Neuronal stem cell (in vitro differentiated cells): ENCODE measurements around the gene RALGAPA2.

Experiments
- DNase-seq: peaks from one replicate; pipeline ENCODE4 v3.0.0-alpha.2; 2013; ENCODE audit warnings: low spot score
- H2AFZ ChIP-seq: one replicate; pipeline ENCODE4 v1.6.1; 2013; ENCODE audit warnings: mild to moderate bottlenecking, low read length, inconsistent platforms
- H2AK5ac ChIP-seq: 2 replicates; pipeline ENCODE4 v1.6.1; 2013; ENCODE audit warnings: low read depth, mild to moderate bottlenecking, inconsistent platforms, low read length, moderate library complexity, mixed read lengths
- H2BK120ac ChIP-seq: 2 replicates; pipeline ENCODE4 v1.6.1; 2013; ENCODE audit warnings: low read depth, mild to moderate bottlenecking, inconsistent platforms, low read length, moderate library complexity, mixed read lengths
- H2BK12ac ChIP-seq: one replicate; pipeline ENCODE4 v1.6.1; 2013; ENCODE audit warnings: low read length, inconsistent platforms
- H2BK15ac ChIP-seq: 2 replicates; pipeline ENCODE4 v1.6.1; 2013; ENCODE audit warnings: mild to moderate bottlenecking, low read length, inconsistent platforms, mixed read lengths
- H2BK5ac ChIP-seq: one replicate; pipeline ENCODE4 v1.6.1; 2013; ENCODE audit warnings: inconsistent platforms, mild to moderate bottlenecking, low read length, moderate library complexity
- H3K14ac ChIP-seq: one replicate; pipeline ENCODE4 v1.6.1; 2013; ENCODE audit warnings: low read length, inconsistent platforms
- H3K18ac ChIP-seq: 2 replicates; pipeline ENCODE4 v1.6.1; 2013; ENCODE audit warnings: low read length, inconsistent platforms
- H3K23ac ChIP-seq: 2 replicates; pipeline ENCODE4 v1.6.1; 2013; ENCODE audit warnings: low read depth, mild to moderate bottlenecking, mixed read lengths, low read length, inconsistent platforms; ENCODE audit not compliant: poor library complexity
- H3K27ac ChIP-seq: replicated peaks from 3 replicates; pipeline ENCODE4 v1.5.1; 2013; ENCODE audit warnings: low read length, inconsistent platforms
- H3K27me3 ChIP-seq, 3 experiments: 2 replicates each; pipeline ENCODE4 v1.6.1; 2013; ENCODE audit warnings: low read length in 3 of 3, mild to moderate bottlenecking in 2 of 3, inconsistent platforms in 1 of 3, low read depth in 1 of 3, mixed read lengths in 1 of 3, moderate library complexity in 1 of 3; ENCODE audit not compliant: control insufficient read depth in 3 of 3, insufficient read depth in 3 of 3
- H3K36me3 ChIP-seq, 2 donors: replicated peaks in 1 of 2; 2 replicates each; pipeline ENCODE4 v1.6.1; 2013; ENCODE audit warnings: low read length in 2 of 2; ENCODE audit not compliant: control insufficient read depth in 2 of 2, insufficient read depth in 2 of 2
- H3K4ac ChIP-seq: 2 replicates; pipeline ENCODE4 v1.6.1; 2013; ENCODE audit warnings: inconsistent platforms, mild to moderate bottlenecking, low read length, moderate library complexity
- H3K4me1 ChIP-seq, 2 donors: 1 replicate in 1 of 2; 2 replicates in 1 of 2; pipeline ENCODE4 v1.6.1; 2013; ENCODE audit warnings: low read length in 2 of 2, low read depth in 1 of 2; ENCODE audit not compliant: control insufficient read depth in 2 of 2, insufficient read depth in 1 of 2
- H3K4me2 ChIP-seq: one replicate; pipeline ENCODE4 v1.6.1; 2013; ENCODE audit warnings: mild to moderate bottlenecking, low read length, inconsistent platforms; ENCODE audit not compliant: insufficient read depth, poor library complexity, severe bottlenecking
- H3K4me3 ChIP-seq, 2 donors: 2 replicates each; pipeline ENCODE4 v1.5.1; 2013; ENCODE audit warnings: low read length in 2 of 2, mild to moderate bottlenecking in 2 of 2, inconsistent platforms in 1 of 2, moderate library complexity in 1 of 2
- H3K79me1 ChIP-seq: one replicate; pipeline ENCODE4 v1.6.1; 2013; ENCODE audit warnings: low read depth, mild to moderate bottlenecking, inconsistent platforms, low read length, moderate library complexity
- H3K9ac ChIP-seq: one replicate; pipeline ENCODE4 v1.6.1; 2013; ENCODE audit warnings: mild to moderate bottlenecking, low read depth, low read length, inconsistent platforms; ENCODE audit not compliant: poor library complexity
- H3K9me3 ChIP-seq, 2 donors: replicated peaks in 1 of 2; 2 replicates each; pipeline versions ENCODE3 to v1.6.1; 2013; ENCODE audit warnings: low read length in 2 of 2, mild to moderate bottlenecking in 2 of 2, inconsistent platforms in 1 of 2, low read depth in 1 of 2, mixed read lengths in 1 of 2, moderate library complexity in 1 of 2; ENCODE audit not compliant: control insufficient read depth in 2 of 2, insufficient read depth in 1 of 2
- H4K8ac ChIP-seq: one replicate; pipeline ENCODE4 v1.6.1; 2013; ENCODE audit warnings: low read depth, mild to moderate bottlenecking, inconsistent platforms, low read length, moderate library complexity
- H4K91ac ChIP-seq: one replicate; pipeline ENCODE4 v1.6.1; 2013; ENCODE audit warnings: low read length, low read depth, mild to moderate bottlenecking, inconsistent platforms; ENCODE audit not compliant: poor library complexity
- WGBS, 2 donors: extraction: QIAGEN DNeasy Blood & Tissue Kit; methylation state at CpG; one replicate each; pipeline ENCODE4 v1.1.7; 2013; ENCODE audit warnings: missing lambda C conversion rate in 2 of 2, mixed read lengths in 1 of 2; ENCODE audit not compliant: insufficient read length in 2 of 2, insufficient replicate concordance in 1 of 2; ENCODE audit errors: extremely low coverage in 2 of 2; 5-methylcytosine and 5-hydroxymethylcytosine counted together

Gene RALGAPA2

DNA sequence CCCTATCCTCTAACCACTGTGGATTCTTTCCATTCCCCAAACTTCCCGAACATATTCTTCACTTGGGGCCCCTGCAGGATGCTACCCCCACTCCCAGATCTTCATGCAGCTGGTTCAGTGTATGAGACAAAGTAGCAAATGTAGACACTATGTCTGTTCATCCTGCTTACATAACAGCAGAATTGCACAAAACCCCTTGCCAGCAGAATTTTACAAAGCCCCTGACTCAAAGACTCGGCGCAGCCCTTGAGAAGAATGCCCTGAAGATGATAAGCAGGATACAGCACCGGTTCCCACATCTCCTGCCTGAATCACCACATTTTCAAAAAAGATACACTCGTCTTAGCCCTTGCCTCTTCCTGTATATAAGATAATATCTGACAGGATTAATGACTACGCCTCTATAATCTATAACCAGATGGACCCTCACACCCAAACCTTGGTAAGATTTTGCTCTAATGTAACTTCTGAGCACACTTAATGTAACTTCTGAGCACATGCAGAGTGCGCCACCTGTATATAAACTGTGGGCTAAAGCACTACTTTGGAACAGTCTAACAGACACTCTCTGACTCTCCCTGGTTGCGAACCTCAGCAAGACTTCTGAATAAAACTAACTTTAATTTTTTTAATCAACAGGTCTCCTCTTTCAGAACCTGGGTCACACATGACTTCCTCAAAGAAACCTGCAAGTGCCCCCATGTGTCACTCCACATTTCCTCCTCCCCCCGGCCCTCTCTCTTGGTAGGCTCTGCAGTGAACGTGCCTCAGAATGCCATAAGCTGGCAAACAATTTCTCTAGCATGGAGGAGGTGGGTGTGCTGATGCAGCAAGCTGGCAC is 28.7 kb downstream of the RALGAPA2 start:
- Histone ChIP-seq H3K4me3 (no peak overlapping the region), H2BK120ac (no peak overlapping the region), H3K23ac (no peak overlapping the region), H3K79me1 (no peaks in the 10 kb centered on the region), H2BK12ac (no peak overlapping the region), H4K8ac (no peak overlapping the region), H3K18ac (no peak overlapping the region), H3K4ac (no peak overlapping the region), H3K4me2 (no peak overlapping the region), H3K9me3 (no peaks in the 10 kb centered on the region), H3K27me3 (no peaks in the 10 kb centered on the region), H3K36me3 (no peaks in the 10 kb centered on the region), H3K4me1 (no peaks in the 10 kb centered on the region), H4K91ac (no peak overlapping the region), H2BK15ac (no peak overlapping the region), H3K27ac (no peak overlapping the region), H2AFZ (no peak overlapping the region), H3K9ac (no peak overlapping the region), H2AK5ac (no peak overlapping the region), H3K14ac (no peak overlapping the region), H2BK5ac (no peak overlapping the region)
- WGBS, 2 donors: no CpG with 5 or more reads among the region's 10 CpGs
- DNase-seq: no peak

DNA sequence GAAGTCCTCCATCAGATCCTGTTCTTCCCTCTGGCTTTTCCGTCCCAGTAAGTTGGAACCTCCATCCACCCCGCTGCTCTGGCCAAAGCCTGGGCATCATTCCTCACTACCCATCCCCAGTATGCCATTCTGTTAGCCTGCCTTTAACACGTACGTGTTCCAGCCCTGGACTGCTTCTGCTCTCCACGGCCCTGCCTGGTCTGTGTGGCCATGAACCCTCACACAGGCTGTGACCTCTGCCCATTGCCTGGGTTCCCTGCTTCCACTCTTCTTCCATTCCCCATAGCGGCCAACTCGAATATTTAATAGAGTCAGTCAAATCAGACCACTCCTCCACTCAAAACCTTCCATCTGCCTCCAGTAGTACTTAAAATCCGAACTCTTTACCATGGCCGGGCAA is 29.4 kb downstream of the RALGAPA2 start:
- Histone ChIP-seq H2AK5ac (no peak overlapping the region), H3K9me3 (no peaks in the 10 kb centered on the region), H3K27me3 (no peaks in the 10 kb centered on the region)

GRCh38 chr20:20680991-20681508 is 31.4 kb downstream of the RALGAPA2 start:
- Histone ChIP-seq H3K9ac (no peak overlapping the region), H2BK5ac (no peak overlapping the region), H3K4me2 (no peak overlapping the region), H3K18ac (no peak overlapping the region), H2AFZ (no peak overlapping the region), H2BK12ac (no peak overlapping the region), H3K36me3 (no peaks in the 10 kb centered on the region), H2BK15ac (no peak overlapping the region), H3K14ac (no peak overlapping the region), H3K9me3 (no peaks in the 10 kb centered on the region), H2AK5ac (no peak overlapping the region), H3K79me1 (no peaks in the 10 kb centered on the region), H3K23ac (no peak overlapping the region), H3K27ac (no peak overlapping the region), H3K4ac (no peak overlapping the region), H2BK120ac (no peak overlapping the region), H3K4me1 (no peaks in the 10 kb centered on the region), H3K27me3 (no peaks in the 10 kb centered on the region), H4K91ac (no peak overlapping the region), H3K4me3 (no peak overlapping the region), H4K8ac (no peak overlapping the region)
- no CpG with 5 or more reads among the region's 7 CpGs for WGBS, 2 donors
- DNase-seq: no peak

More for the DNA sequence above, 29.4 kb downstream of the RALGAPA2 start:
- Histone ChIP-seq H3K4me2 (no peak overlapping the region), H2BK15ac (no peak overlapping the region), H3K9ac (no peak overlapping the region), H4K91ac (no peak overlapping the region), H3K36me3 (no peaks in the 10 kb centered on the region), H3K18ac (no peak overlapping the region), H2AFZ (no peak overlapping the region), H3K4me3 (no peak overlapping the region), H3K4me1 (no peaks in the 10 kb centered on the region), H2BK120ac (no peak overlapping the region), H2BK5ac (no peak overlapping the region), H3K27ac (no peak overlapping the region), H4K8ac (no peak overlapping the region), H3K14ac (no peak overlapping the region), H3K4ac (no peak overlapping the region), H3K79me1 (no peaks in the 10 kb centered on the region), H3K23ac (no peak overlapping the region), H2BK12ac (no peak overlapping the region)
- no CpG with 5 or more reads among the region's 9 CpGs for WGBS, 2 donors
- DNase-seq: no peak

DNA sequence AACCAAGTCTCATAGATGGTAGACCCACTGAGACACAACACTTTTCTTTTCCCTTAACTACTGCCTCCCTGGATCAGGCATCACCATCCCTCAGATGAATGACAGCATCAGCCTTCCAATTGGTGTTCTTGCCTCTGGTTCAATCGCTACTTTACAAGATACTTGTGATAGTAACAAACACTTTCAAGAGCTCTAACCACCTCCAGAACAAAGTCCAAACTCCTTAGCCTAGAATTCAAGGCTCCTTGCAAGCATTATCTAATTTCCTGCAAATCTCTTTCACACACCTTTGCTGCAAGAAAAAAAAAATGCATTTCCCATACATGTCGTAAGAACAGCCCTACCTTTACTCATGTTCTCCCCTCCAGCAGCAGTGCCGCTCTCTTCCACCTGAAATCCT is 33.1 kb downstream of the RALGAPA2 start:
- no peak overlapping the region for H3K4me2 ChIP-seq
- H3K27ac ChIP-seq: no peak overlapping the region
- H2BK15ac ChIP-seq: no peak overlapping the region
- no peak for DNase-seq
- no peak overlapping the region for H2AFZ ChIP-seq
- H3K4me3 ChIP-seq: no peak overlapping the region
- H3K9ac ChIP-seq: no peak overlapping the region
- H3K18ac ChIP-seq: no peak overlapping the region
- H2BK120ac ChIP-seq: no peak overlapping the region
- H4K8ac ChIP-seq: no peak overlapping the region
- no peak overlapping the region for H3K23ac ChIP-seq
- no peak overlapping the region for H4K91ac ChIP-seq
- no peak overlapping the region for H3K4ac ChIP-seq
- H3K9me3 ChIP-seq: no peaks in the 10 kb centered on the region
- no peaks in the 10 kb centered on the region for H3K79me1 ChIP-seq
- no peaks in the 10 kb centered on the region for H3K27me3 ChIP-seq
- H2BK12ac ChIP-seq: no peak overlapping the region
- H2BK5ac ChIP-seq: no peak overlapping the region
- no peak overlapping the region for H2AK5ac ChIP-seq
- no peaks in the 10 kb centered on the region for H3K36me3 ChIP-seq
- WGBS, 2 donors: no CpG with 5 or more reads among the region's 3 CpGs
- no peak overlapping the region for H3K14ac ChIP-seq
- H3K4me1 ChIP-seq: no peaks in the 10 kb centered on the region
